ENCODE measurements around the gene RAB27A. TPM values are rescaled to one million over a fixed set of nuclear protein-coding genes. Genes with fewer than 3 reads are reported as not detected.
A peak's percentile ranks its signal among the peaks of the same experiment; 100 is the strongest.

The RAB27A gene
- total and polyA plus RNA-seq, 12 donors: 3.0 to 13.9 (median 4.3) TPM

GRCh38 chr15:55220606-55221005 is 69.0 kb downstream of the RAB27A start:
- Histone ChIP-seq H3K36me3 (peaks cover 0 to 50% (median 0%) of the 10 kb centered on the region in 9 donors), H3K4me1 (peaks cover 0 to 78% (median 0%) of the 10 kb centered on the region in 9 donors), H3K9me3 (no peaks in the 10 kb centered on the region), H3K27me3 (no peaks in the 10 kb centered on the region), H3K4me3 (peak overlapping the region in 1 of 10 donors; percentile 18), H3K27ac (peak overlapping the region in 3 of 10 donors; percentile 10 to 91 (median 48))
- no peak for TF ChIP-seq CTCF (IDR thresholded peaks at IDR 0.05)
- intact Hi-C loops (cut with DNase I): loop anchor here in 2 of 10 donors (2.0 to 10.0 kb wide), 2 partner anchors 68 to 214 kb away; partner anchors contain the start of gene RAB27A (in 1 of the 2)
- ATAC-seq (no peak), DNase-seq (no peak)

GRCh38 chr15:55218056-55218455 is 71.6 kb downstream of the RAB27A start:
- Histone ChIP-seq H3K4me1 (peaks cover 0 to 55% (median 0%) of the 10 kb centered on the region in 9 donors), H3K27ac (peak overlapping the region in 1 of 10 donors; percentile 58), H3K36me3 (peaks cover 0 to 28% (median 0%) of the 10 kb centered on the region in 9 donors), H3K27me3 (no peaks in the 10 kb centered on the region), H3K4me3 (no peak overlapping the region), H3K9me3 (no peaks in the 10 kb centered on the region)
- 78 to 81% methylated on average over 2 of the region's 2 CpGs for WGBS, 2 donors
- intact Hi-C loops (cut with DNase I): loop anchor here in 9 of 10 donors (2.0 to 10.0 kb wide), 8 partner anchors 71 to 427 kb away; partner anchors contain the start of gene RAB27A (in 1 of the 9)
- ATAC-seq (no peak), DNase-seq (no peak)
- no peak for TF ChIP-seq CTCF (IDR thresholded peaks at IDR 0.05)

GRCh38 chr15:55204464-55204863 is 85.1 kb downstream of the RAB27A start:
- Histone ChIP-seq H3K27me3 (no peaks in the 10 kb centered on the region), H3K27ac (no peak overlapping the region), H3K4me3 (no peak overlapping the region), H3K36me3 (peaks cover 0 to 31% (median 0%) of the 10 kb centered on the region in 9 donors), H3K9me3 (no peaks in the 10 kb centered on the region), H3K4me1 (no peaks in the 10 kb centered on the region)
- WGBS, 2 donors: 81 to 97% methylated on average over 4 of the region's 4 CpGs
- ATAC-seq (no peak), DNase-seq (no peak)
- intact Hi-C loops (cut with DNase I): no loop called here
- no peak for TF ChIP-seq CTCF (IDR thresholded peaks at IDR 0.05)

- ATAC-seq: no peak
- H3K4me3 ChIP-seq: no peak overlapping the region
- DNase-seq: no peak
- peaks cover 0 to 31% (median 0%) of the 10 kb centered on the region in 9 donors for H3K36me3 ChIP-seq
- no peaks in the 10 kb centered on the region for H3K27me3 ChIP-seq
- H3K27ac ChIP-seq: no peak overlapping the region
- H3K4me1 ChIP-seq: peaks cover 0 to 10% (median 7%) of the 10 kb centered on the region in 9 donors
- no peak for TF ChIP-seq CTCF (IDR thresholded peaks at IDR 0.05)
- H3K9me3 ChIP-seq: no peaks in the 10 kb centered on the region
- intact Hi-C loops (cut with DNase I): no loop called here
- WGBS, 2 donors: 100% methylated on average over 1 of the region's 1 CpG
Measured at GRCh38 chr15:55202206-55202605, 87.4 kb downstream of the RAB27A start.
